Loucy (cell line): ENCODE results near the gene CLDN5.

Experiments
- H2AFZ ChIP-seq: fragments of 200-600 bp; sonication (generic); 2 replicates; pipeline ENCODE4 v1.6.0; 2016; ENCODE audit warnings: antibody characterized with exemption, mild to moderate bottlenecking, low read length, moderate library complexity
- H3F3A ChIP-seq: fragments of 200-600 bp; 2 replicates; pipeline ENCODE4 v1.6.0; 2016; ENCODE audit warnings: antibody characterized with exemption, low read depth, mild to moderate bottlenecking
- H3K27me3 ChIP-seq: fragments of 200-600 bp; sonication (generic); 2 replicates; pipeline ENCODE4 v1.6.1; 2014; ENCODE audit warnings: low read length, mild to moderate bottlenecking; ENCODE audit not compliant: insufficient read depth, poor library complexity, severe bottlenecking
- H3K36me3 ChIP-seq: fragments of 200-600 bp; sonication (generic); 2 replicates; pipeline ENCODE4 v1.6.1; 2016; ENCODE audit warnings: low read length; ENCODE audit not compliant: insufficient read depth
- H3K4me1 ChIP-seq: fragments of 200-600 bp; sonication (generic); 2 replicates; pipeline ENCODE4 v1.5.1; 2014; ENCODE audit warnings: low read length, mild to moderate bottlenecking; ENCODE audit not compliant: insufficient read depth, poor library complexity, severe bottlenecking
- H3K4me2 ChIP-seq: fragments of 200-600 bp; sonication (generic); 2 replicates; pipeline ENCODE4 v1.6.0; 2014; ENCODE audit warnings: antibody characterized with exemption, low read length, low read depth, mild to moderate bottlenecking; ENCODE audit not compliant: poor library complexity, severe bottlenecking
- H3K4me3 ChIP-seq: fragments of 200-600 bp; sonication (generic); 2 replicates; pipeline ENCODE4 v1.5.1; 2014; ENCODE audit warnings: low read length, mild to moderate bottlenecking, mixed read lengths; ENCODE audit not compliant: poor library complexity, severe bottlenecking
- H3K79me2 ChIP-seq: fragments of 200-600 bp; sonication (generic); 2 replicates; pipeline ENCODE4 v1.6.1; 2014; ENCODE audit warnings: low read length; ENCODE audit not compliant: insufficient read depth
- H3K9ac ChIP-seq: fragments of 200-600 bp; sonication (generic); 2 replicates; pipeline ENCODE4 v1.6.0; 2014; ENCODE audit warnings: mild to moderate bottlenecking, low read depth, low read length, moderate library complexity; ENCODE audit not compliant: poor library complexity, severe bottlenecking
- H3K9me2 ChIP-seq: fragments of 200-600 bp; sonication (generic); replicated peaks from 2 replicates; pipeline ENCODE4 v1.6.1; 2016; ENCODE audit warnings: low read depth, low read length, mixed read lengths
- H3K9me3 ChIP-seq: fragments of 200-600 bp; sonication (generic); 2 replicates; pipeline ENCODE4 v1.6.1; 2014; ENCODE audit warnings: mild to moderate bottlenecking, antibody characterized with exemption, low read length, low read depth; ENCODE audit not compliant: insufficient read depth
- H4K20me1 ChIP-seq: fragments of 200-600 bp; sonication (generic); 2 replicates; pipeline ENCODE4 v1.6.0; 2014; ENCODE audit warnings: antibody characterized with exemption, low read length, mild to moderate bottlenecking; ENCODE audit not compliant: insufficient read depth, poor library complexity, severe bottlenecking
- CTCF ChIP-seq: fragments of 200-600 bp; sonication (generic); conservative IDR thresholded peaks from 2 replicates; pipeline ENCODE4 v1.5.1; 2014; ENCODE audit warnings: mild to moderate bottlenecking, antibody characterized with exemption, low read length
- EZH2phosphoT487 ChIP-seq: fragments of 200-600 bp; IDR thresholded peaks from 2 replicates; pipeline ENCODE4 v1.6.1; 2018; ENCODE audit warnings: antibody characterized with exemption, mild to moderate bottlenecking, moderate library complexity, borderline replicate concordance

The CLDN5 gene

GRCh38 chr22:19567157-19568009 lies 43.2 kb upstream of the CLDN5 start:
- TF ChIP-seq CTCF = no peak
- peaks cover 10% of the 10 kb centered on the region; the same call in 1 of the 2 replicates for H3F3A ChIP-seq

GRCh38 chr22:19566279-19567156 lies 42.3 kb upstream of the CLDN5 start:
- Histone ChIP-seq H3K4me3 (peak overlapping the region; percentile 32), H3K9ac (peak overlapping the region; percentile 71), H3K9me2 (no peaks in the 10 kb centered on the region), H3F3A (peaks cover 10% of the 10 kb centered on the region; the same call in 1 of the 2 replicates), H3K4me1 (peaks cover 63% of the 10 kb centered on the region), H3K9me3 (peaks cover 5% of the 10 kb centered on the region; the same call in 1 of the 2 replicates), H3K79me2 (peaks cover 22% of the 10 kb centered on the region; the same call in 1 of the 2 replicates), H3K27me3 (no peaks in the 10 kb centered on the region), H2AFZ (0 out of 2 replicates have a peak overlapping the region, but pooled peaks have one; percentile 3), H3K36me3 (no peaks in the 10 kb centered on the region), H3K4me2 (peak overlapping the region; percentile 71), H4K20me1 (no peaks in the 10 kb centered on the region)
- TF ChIP-seq EZH2phosphoT487 (no peak), CTCF (no peak)

More at GRCh38 chr22:19567157-19568009, 43.2 kb upstream of the CLDN5 start:
- no peaks in the 10 kb centered on the region for H3K27me3 ChIP-seq
- H3K9me2 ChIP-seq = no peaks in the 10 kb centered on the region
- H3K4me2 ChIP-seq = peak overlapping the region; percentile 71
- no peaks in the 10 kb centered on the region for H4K20me1 ChIP-seq
- peaks cover 71% of the 10 kb centered on the region for H3K4me1 ChIP-seq
- peak overlapping the region; percentile 71 for H3K9ac ChIP-seq
- no peak overlapping the region for H2AFZ ChIP-seq
- H3K4me3 ChIP-seq = no peak overlapping the region
- H3K36me3 ChIP-seq = no peaks in the 10 kb centered on the region
- H3K9me3 ChIP-seq = peaks cover 5% of the 10 kb centered on the region; the same call in 1 of the 2 replicates
- H3K79me2 ChIP-seq = peaks cover 22% of the 10 kb centered on the region; the same call in 1 of the 2 replicates

GRCh38 chr22:19565382-19566278 lies 41.4 kb upstream of the CLDN5 start:
- H3K9me3 ChIP-seq = peaks cover 5% of the 10 kb centered on the region; the same call in 1 of the 2 replicates
- no peaks in the 10 kb centered on the region for H3K27me3 ChIP-seq
- H3K36me3 ChIP-seq = no peaks in the 10 kb centered on the region
- peak overlapping the region; percentile 32 for H3K4me3 ChIP-seq
- peaks cover 22% of the 10 kb centered on the region; the same call in 1 of the 2 replicates for H3K79me2 ChIP-seq
- peaks cover 54% of the 10 kb centered on the region for H3K4me1 ChIP-seq
- H3K9me2 ChIP-seq = no peaks in the 10 kb centered on the region
- peak overlapping the region; percentile 71 for H3K9ac ChIP-seq
- H4K20me1 ChIP-seq = no peaks in the 10 kb centered on the region
- H3F3A ChIP-seq = peaks cover 10% of the 10 kb centered on the region; the same call in 1 of the 2 replicates
- peak overlapping the region; percentile 71 for H3K4me2 ChIP-seq
- H2AFZ ChIP-seq = 0 out of 2 replicates have a peak overlapping the region, but pooled peaks have one; percentile 3
- TF ChIP-seq CTCF (no peak), EZH2phosphoT487 (no peak)
